ENCODE measurements around the gene CSK.
"Not testable (repeated sequence)": the region's sequence is repeated elsewhere in the genome, so short reads cannot be mapped to it uniquely, and the experiment has no call there.

Gene CSK

GRCh38 chr15:74781431-74782258, at the start of gene CSK:
TSS of gene CSK (plus strand) at chr15:74782080. CDS start at chr15:74798298, 16,218 bp downstream.
- peak; percentile 37 to 78 for DNase-seq

GRCh38 chr15:74732846-74733245, 49.0 kb upstream of the CSK start:
- DNase-seq: no peak

GRCh38 chr15:74733269-74733668, 48.6 kb upstream of the CSK start:
- DNase-seq: no peak

GRCh38 chr15:74735305-74735704, 46.6 kb upstream of the CSK start:
- no peak for DNase-seq

GRCh38 chr15:74738239-74738638, 43.6 kb upstream of the CSK start:
- DNase-seq: not testable (repeated sequence)

GRCh38 chr15:74742422-74742821, 39.5 kb upstream of the CSK start:
- DNase-seq: no peak

- DNase-seq: no peak
These were observed 35.5 kb upstream of the CSK start for GRCh38 chr15:74746389-74746788.

- no peak for DNase-seq
These were observed 33.4 kb upstream of the CSK start, which contains the start of gene CYP1A2 for GRCh38 chr15:74748322-74748946. TSS of gene CYP1A2 (plus strand) at chr15:74748845. CDS start at chr15:74749739, 894 bp downstream.

GRCh38 chr15:74749832-74750231, 32.0 kb upstream of the CSK start:
- DNase-seq: no peak

- no peak for DNase-seq
These were observed 31.1 kb upstream of the CSK start for GRCh38 chr15:74750751-74751150.

- DNase-seq: no peak
These were observed 29.9 kb upstream of the CSK start for GRCh38 chr15:74752011-74752410.

GRCh38 chr15:74752531-74752930, 29.3 kb upstream of the CSK start:
- no peak for DNase-seq

GRCh38 chr15:74754593-74755215, 27.2 kb upstream of the CSK start:
- DNase-seq: no peak

- no peak for DNase-seq
These were observed 23.1 kb upstream of the CSK start for GRCh38 chr15:74758736-74759135.

- DNase-seq: no peak
These were observed 19.1 kb upstream of the CSK start for GRCh38 chr15:74762791-74763150.

GRCh38 chr15:74763416-74763815, 18.5 kb upstream of the CSK start:
- DNase-seq: no peak

- DNase-seq: no peak
These were observed 14.4 kb upstream of the CSK start for GRCh38 chr15:74767167-74768098.

- DNase-seq: no peak
These were observed 13.6 kb upstream of the CSK start for GRCh38 chr15:74768099-74768770.

GRCh38 chr15:74768771-74769342, 13.0 kb upstream of the CSK start:
- peak; percentile 27 to 63 for DNase-seq

- no peak for DNase-seq
These were observed 12.3 kb upstream of the CSK start for GRCh38 chr15:74769463-74770025.

GRCh38 chr15:74770211-74770903, 11.5 kb upstream of the CSK start:
- DNase-seq: no peak

All from NCI-H1930 (cell line).